Fibroblast of skin of abdomen (primary cell): Measurements from ENCODE around the gene SPDYE4.

ENCODE experiments used
- DNase-seq: peaks from one replicate; pipeline ENCODE4 v3.0.0-alpha.2; 2013

SPDYE4 gene

GRCh38 chr17:8785547-8786413 lies 27.4 kb upstream of the SPDYE4 start:
- peak; percentile 61 for DNase-seq

DNA sequence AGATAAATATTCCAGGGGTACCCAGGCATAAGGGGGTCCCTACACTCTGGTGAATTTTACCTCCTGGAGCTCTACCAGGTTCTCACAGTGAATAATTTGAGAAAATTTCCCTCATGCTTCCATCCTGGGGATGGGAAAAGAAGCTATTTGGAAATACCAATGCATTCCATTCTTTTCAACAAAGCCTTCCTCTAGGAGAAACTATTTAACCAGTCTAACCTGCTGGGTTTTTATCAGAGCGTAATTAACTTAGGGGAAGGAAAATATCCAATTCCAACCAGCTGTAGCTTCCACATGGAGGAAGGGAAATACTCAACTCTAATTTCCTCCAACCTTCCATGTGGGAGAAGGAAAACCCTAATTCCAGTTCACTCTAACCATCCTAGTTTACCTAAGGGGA lies 23.8 kb upstream of the SPDYE4 start:
- DNase-seq: no peak

DNA sequence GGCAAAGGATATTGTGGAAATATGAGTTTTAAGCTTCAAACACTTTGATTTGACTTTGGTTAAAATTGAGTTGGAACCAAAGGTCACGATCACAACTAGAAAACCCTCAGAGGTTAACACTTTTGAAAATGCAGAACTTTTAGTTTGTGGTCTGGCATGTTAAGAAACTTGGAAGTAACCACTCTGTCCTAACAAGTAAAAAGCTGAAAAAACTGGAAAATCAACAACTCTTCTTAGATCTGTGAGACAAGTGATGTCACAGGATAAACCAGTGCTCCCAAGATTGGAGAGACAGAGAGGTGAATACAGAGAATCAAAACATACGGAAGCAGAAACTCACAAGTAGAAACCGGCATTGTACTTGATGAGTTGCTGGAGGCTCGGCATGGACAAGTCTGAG lies 23.4 kb upstream of the SPDYE4 start:
- DNase-seq: no peak

DNA sequence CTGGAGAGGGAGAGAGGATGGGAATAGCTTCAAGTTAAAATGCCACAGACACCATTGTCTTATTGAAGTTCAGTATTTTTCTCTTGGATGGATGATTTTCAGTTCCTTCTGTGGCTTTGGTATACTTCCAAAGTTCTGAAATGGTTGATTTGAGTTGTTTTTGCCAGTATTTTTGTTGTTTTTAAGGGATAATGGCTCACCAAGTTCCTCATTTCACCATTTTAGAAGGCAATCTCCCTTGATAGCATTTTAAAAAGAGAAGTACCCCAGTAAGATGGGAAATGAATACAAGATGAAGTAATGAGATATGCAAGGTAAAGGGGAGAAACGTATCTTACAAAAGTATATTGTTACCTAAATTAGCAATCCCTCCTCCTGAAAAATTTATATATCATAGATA lies 18.5 kb upstream of the SPDYE4 start:
- no peak for DNase-seq

GRCh38 chr17:8776248-8776647 lies 17.9 kb upstream of the SPDYE4 start:
- no peak for DNase-seq

DNA sequence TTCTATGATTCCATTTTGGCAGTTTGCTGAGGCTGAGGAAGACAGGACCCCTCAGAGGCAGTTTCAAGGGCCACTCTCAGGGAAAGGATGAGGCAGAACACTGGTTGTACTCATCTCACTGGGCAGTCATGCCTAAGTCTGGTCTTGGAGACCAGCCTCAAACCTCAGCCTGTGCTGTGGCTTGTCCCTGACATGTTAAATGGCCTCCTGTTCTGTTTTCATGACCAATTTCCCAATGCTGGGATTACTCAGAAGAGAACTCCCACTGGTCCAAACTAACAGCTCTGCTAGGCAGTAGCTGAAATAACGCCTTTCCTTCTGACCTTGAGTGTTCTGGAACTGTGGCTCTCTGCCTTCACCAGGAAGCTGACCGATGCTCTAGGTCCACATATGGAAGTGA lies 8.4 kb upstream of the SPDYE4 start:
- DNase-seq: no peak

- no peak for DNase-seq
Measured at GRCh38 chr17:8762012-8762411, 3.7 kb upstream of the SPDYE4 start.

DNA sequence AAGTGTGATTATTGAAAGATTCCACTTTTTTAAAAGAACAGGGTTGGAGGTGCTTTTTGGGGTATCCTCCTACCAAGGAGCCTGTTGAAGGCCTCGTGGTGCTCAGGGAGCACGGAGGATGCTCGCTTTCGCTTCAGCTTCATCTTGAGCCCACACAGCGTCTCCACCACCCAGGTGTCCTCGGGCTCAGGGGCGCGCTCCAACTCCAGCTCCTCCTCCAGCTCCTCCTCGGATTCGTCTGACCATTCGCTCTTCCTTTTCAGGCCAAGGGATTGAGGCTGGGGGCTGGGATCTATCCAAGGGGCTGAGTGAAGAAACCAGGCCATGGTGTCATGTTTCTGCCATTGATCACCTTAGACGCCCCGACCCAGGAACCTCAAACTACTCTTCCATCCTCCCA lies 1.2 kb downstream of the SPDYE4 start:
- no peak for DNase-seq

DNA sequence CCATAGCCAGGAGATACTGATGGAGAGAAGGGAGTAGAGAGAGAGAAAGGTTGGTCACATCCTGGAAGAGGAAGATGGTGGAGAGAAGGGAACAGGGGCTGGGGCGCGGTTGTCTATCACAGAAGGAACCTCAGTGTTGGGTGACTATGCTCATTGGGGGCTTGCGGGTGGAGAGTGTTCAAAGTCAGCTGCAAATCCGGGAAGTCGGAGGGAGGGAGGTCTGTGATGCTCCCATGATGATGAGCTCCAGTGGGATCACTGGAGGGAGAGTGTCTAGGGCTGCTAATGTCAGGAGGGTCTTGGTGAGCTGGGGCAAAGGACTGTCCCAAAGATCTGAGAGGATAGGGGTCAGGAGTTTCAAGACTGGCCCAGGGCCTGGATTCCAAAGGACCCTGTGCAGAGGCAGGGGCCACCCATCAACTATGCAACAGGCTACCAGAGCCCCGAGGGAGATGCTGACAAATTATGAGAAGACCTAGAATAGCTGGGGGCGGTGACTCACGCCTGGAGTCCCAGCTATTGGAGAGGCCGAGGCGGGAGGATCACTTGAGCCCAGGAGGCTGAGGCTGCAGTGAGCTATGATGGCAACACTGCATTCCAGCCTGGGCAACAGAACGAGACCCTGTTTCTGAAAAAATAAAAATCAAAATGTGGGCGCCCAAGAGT lies 2.6 kb downstream of the SPDYE4 start:
- no peak for DNase-seq

- no peak for DNase-seq
Measured at GRCh38 chr17:8754890-8755289, 3.5 kb downstream of the SPDYE4 start.

DNA sequence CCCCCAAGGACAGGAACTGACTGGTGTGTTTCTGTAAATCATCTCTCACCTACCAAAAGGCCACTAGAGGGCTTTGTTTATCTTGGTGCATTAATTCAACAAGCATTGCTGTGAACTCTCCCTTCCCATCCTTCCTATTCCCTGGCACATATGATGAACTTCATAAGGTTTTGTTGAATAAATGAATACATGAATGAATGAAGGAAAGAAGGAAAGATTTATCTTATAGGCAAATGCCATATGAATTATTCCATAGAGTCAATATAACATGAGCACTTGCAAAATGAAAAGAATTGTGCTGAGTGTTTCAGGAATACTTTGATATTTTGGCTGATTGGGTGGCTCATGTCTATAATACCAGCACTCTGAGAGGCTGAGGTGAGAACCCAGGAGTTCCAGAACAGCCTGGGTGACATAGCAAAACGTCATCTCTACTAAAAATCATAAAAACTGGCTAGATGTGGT lies 4.3 kb downstream of the SPDYE4 start:
- DNase-seq: peak; percentile 10

DNA sequence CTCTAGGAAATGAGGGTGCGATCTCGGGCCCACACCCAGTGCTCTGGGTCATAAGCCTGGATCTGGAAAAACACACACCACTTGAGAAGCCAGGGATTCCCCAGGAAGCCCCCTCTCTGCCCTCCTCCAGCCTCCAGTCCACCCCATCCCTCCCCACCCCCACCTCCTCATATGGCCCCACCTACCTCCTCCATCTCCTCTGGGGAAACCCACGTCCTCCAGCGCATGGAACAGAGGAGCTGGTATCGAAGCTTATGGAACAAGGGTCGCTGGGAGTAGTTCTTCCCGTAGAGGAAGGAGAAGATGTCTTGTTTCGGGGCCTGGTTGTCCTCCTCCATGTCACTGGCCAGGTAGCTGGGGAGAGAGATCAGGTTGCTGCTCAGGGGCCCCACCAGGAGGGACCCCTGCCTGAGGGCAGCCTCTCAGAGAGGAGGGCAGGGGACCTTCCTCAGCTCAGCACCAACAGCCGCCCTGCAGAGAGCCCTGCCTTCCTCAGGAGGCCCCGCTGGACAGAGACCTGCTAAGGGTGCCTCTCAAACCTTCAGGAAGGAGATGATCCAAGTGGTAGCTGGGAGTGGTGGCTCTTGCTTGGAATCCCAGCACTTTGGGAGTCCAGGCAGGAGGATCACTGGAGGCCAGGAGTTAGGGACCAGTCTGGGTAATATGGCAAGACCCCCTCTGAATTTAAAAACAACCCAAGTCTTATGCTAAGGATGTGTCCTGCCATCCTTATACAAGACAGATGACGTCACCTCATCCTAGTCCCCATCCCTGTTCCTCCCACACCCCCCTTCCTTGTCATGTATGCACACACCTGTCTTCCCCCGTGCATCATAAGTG lies 5.0 kb downstream of the SPDYE4 start:
- no peak for DNase-seq

- no peak for DNase-seq
Measured at GRCh38 chr17:8749616-8750015, 8.7 kb downstream of the SPDYE4 start.

- no peak for DNase-seq
Measured at GRCh38 chr17:8747742-8748141, 10.6 kb downstream of the SPDYE4 start.

GRCh38 chr17:8746501-8747236 lies 11.7 kb downstream of the SPDYE4 start:
- DNase-seq: no peak

DNA sequence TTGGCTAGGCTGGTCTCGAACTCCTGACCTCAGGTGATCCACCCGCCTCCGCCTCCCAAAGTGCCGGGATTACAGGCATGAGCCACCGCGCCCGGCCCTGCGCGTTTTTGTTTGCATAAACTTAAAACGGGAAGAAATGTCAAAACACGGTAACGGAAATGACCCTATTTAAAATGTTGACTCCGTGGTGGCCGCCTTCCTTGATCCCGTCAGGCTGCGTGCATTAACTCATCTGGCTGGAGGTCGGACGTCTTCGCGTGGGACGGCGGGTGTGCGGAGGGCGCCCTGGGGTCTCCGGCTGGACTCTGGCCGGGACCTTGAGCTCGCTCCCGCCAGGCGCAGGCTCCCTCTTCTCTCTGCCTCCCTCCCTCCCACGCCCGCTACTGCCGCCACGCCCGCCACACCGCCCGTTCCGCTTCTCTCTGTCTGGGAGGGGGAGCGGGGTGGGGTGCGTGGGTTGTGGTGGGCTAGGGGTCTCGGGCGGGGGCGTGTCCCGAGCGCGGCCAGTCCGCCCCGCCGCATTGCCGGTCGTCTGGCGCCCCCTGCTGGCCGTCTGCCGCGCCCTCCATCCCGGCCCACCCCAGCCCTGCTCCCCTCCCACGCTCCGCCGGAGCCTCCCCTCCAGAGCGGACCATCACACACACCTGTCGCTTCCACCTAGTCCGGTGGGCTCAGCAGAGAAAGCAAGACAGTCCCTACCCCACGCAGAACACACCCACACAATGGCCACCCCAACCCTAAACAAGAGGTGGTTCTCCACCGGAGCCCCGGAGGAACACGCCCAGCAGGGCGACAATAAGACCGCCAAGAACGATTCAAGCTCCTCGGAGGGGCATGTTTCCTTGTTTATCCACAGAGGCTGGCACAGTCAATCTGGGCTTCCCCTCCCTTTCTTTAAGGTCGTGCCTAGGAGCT lies 12.5 kb downstream of the SPDYE4 start:
- DNase-seq: peak; percentile 57

DNA sequence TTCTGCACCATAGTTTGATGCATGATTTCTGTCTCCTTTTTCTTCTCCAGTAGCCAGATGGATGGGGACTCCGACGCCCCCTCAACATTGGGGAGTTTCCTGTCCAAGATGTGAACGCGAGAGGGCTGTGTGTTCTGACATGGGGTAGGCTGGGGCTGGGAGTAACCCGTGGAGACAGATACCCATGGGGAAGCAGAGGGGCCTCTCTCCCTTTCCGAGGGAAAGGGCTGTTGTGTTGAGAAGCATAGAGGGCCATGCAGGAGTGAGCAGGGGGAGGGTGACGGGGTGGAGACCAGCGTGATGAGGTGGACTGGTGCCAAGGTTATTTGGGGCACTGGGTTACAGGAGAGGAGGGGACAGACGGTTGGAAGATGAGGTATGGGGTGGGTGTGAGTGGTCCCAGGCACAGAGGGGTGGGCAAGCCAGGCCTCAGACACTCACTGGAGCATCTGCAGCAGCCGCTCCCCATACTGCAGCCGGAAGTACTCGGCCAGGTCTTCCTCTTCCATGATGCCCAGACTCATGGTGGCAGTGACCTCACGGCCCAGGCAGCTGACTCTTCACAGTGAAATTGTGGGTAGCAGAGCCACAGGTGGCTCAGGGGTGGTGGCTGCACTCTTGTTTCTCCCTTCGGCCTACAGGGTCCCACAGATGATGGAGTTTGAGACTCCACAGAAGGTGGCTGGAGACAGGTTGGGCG lies 14.1 kb downstream of the SPDYE4 start:
- no peak for DNase-seq

GRCh38 chr17:8742819-8743218 lies 15.5 kb downstream of the SPDYE4 start:
- DNase-seq: no peak

DNA sequence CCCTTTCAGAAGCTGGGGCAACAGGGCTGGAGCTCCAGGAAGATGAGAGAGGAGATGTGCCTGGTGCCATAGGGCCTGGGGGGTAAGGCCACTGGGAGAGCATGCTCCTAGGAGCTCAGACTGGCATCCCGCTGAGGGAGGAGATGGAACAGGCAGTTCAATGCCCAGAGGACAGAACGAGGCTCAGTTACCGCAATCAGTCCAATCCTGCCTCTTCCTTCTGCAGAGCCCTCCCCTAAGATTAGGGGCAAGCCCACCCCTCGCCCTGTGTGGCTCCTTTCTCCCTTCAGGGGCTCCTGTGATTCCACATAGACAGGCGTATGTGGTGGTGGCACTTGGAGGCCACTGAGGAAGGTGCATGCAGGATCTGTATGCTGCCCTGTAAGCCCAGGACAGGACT lies 16.1 kb downstream of the SPDYE4 start:
- DNase-seq: no peak

- DNase-seq: no peak
Measured at GRCh38 chr17:8741771-8742170, 16.6 kb downstream of the SPDYE4 start.

GRCh38 chr17:8741366-8741765 lies 17.0 kb downstream of the SPDYE4 start:
- DNase-seq: no peak
